ENCODE data around the gene TMEM163.
"Not testable (repeated sequence)": the region's sequence is repeated elsewhere in the genome, so short reads cannot be mapped to it uniquely, and the experiment has no call there.

DNA sequence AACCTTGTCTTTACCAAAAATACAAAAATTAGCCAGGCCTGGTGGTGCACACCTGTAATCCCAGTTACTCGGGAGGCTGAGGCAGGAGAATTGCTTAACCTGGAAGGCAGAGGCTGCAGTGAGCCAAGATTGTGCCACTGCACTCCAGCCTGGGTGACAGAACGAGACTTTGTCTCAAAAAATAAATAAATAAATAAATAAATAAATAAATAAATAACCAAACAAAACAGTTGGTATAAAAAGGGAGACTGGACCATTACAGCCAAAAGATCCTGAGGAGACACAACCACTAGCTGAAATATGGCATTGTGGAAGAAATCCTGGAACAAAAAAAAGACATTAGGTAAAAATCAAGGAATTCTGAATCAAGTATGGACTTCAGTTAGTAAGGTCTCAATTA, 4.9 kb upstream of the TMEM163 start:
- TF ChIP-seq FOXA1 (IDR thresholded peaks at IDR 0.05); FOXK2 (IDR thresholded peaks at IDR 0.05); BHLHE40 (IDR thresholded peaks at IDR 0.05; ENCODE audit: borderline replicate concordance); ZNF384 (IDR thresholded peaks at IDR 0.05); FOXM1 (IDR thresholded peaks at IDR 0.05; ENCODE audit: borderline replicate concordance); SP1 (IDR thresholded peaks at IDR 0.05); ARNT (IDR thresholded peaks at IDR 0.05); TARDBP (IDR thresholded peaks at IDR 0.05); LEF1 (IDR thresholded peaks at IDR 0.05; ENCODE audit: borderline replicate concordance); SUZ12 (IDR thresholded peaks at IDR 0.05); HDGF (IDR thresholded peaks at IDR 0.05; ENCODE audit: borderline replicate concordance); ELF4 (IDR thresholded peaks at IDR 0.05); L3MBTL2 (conservative IDR thresholded peaks at IDR 0.05): not testable (repeated sequence)
- TF ChIP-seq, protein P1, sequence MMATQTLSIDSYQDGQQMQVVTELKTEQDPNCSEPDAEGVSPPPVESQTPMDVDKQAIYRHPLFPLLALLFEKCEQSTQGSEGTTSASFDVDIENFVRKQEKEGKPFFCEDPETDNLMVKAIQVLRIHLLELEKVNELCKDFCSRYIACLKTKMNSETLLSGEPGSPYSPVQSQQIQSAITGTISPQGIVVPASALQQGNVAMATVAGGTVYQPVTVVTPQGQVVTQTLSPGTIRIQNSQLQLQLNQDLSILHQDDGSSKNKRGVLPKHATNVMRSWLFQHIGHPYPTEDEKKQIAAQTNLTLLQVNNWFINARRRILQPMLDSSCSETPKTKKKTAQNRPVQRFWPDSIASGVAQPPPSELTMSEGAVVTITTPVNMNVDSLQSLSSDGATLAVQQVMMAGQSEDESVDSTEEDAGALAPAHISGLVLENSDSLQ (IDR thresholded peaks at IDR 0.05): not testable (repeated sequence)

Measured in HEK293T (cell line).